ENCODE measurements around the gene FH. TPM values are rescaled to one million over a fixed set of nuclear protein-coding genes. Genes with fewer than 3 reads are reported as not detected.
A peak's percentile ranks its signal among the peaks of the same experiment; 100 is the strongest.

Gene FH
- total RNA-seq, 2 experiments from 2014 or later, result 44.0 to 72.1 TPM

DNA sequence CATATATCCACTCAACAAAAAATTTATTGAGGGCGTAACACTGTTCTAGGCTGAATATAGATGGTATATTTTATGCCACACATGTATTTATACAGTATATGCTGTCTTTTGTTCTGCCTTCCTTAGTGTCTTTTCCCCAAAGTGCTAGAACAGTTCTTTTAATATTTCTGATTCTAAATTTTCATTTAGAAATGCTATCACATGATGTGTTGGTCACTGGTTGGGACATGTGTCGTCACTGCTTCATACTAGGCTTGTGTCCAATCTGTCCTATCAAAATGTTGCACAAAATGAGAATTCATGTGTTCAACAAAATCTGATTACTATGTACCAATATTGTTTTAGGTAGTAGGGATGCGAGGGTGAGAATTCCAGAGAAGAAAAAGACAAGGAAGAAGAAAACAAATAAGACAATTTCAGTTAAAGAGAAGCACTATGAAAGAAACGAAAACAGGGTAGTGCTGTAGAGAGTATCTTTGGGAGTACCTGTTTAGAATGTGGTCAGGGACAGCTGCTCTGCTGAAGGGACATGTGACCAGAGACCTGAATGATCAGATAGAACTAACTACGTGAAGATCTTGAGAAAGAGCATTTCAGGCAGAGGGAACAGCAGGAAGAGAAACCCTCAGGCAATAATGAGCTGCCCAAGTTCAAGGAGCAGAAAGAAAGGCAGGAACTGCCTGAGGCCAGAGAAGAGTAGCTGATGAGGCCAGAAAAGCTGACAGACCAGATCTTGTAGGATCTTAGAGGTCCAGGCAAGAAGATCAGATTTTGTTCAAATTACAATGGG, 14.0 kb upstream of the FH start:
- peak overlapping the region; percentile 88 for H3K4me2 ChIP-seq (ENCODE audit: low read length)

DNA sequence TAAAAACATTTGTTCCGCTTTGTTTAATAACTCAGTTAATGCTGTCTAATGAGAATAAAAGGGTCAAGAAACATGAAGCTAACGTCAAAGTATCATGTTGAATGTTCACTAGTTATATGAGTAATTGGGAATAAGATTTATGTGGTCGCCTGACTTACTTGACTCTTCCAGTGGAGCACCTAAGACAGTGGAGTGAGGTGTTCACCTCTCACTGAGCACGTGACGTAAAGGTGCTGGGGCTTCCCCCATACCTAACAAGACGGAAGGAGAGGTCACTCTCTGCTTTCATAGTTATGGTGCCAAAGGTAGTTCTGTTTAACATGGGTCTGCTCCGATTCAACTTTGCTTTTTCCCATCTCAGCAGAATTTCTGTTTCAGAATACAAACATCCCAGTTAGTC, 13.3 kb upstream of the FH start:
- H3K27ac ChIP-seq (ENCODE audit: low read depth, low read length, poor library complexity, severe bottlenecking), result peak overlapping the region; percentile 96
- TF ChIP-seq, protein P1, sequence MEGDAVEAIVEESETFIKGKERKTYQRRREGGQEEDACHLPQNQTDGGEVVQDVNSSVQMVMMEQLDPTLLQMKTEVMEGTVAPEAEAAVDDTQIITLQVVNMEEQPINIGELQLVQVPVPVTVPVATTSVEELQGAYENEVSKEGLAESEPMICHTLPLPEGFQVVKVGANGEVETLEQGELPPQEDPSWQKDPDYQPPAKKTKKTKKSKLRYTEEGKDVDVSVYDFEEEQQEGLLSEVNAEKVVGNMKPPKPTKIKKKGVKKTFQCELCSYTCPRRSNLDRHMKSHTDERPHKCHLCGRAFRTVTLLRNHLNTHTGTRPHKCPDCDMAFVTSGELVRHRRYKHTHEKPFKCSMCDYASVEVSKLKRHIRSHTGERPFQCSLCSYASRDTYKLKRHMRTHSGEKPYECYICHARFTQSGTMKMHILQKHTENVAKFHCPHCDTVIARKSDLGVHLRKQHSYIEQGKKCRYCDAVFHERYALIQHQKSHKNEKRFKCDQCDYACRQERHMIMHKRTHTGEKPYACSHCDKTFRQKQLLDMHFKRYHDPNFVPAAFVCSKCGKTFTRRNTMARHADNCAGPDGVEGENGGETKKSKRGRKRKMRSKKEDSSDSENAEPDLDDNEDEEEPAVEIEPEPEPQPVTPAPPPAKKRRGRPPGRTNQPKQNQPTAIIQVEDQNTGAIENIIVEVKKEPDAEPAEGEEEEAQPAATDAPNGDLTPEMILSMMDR (conservative IDR thresholded peaks at IDR 0.05; ENCODE audit: low read length), result no peak
- TF ChIP-seq EZH2phosphoT487 (IDR thresholded peaks at IDR 0.05; ENCODE audit: borderline replicate concordance, low read depth, low read length), result no peak

More for the DNA sequence above, 14.0 kb upstream of the FH start:
- Histone ChIP-seq H2AFZ (ENCODE audit: low read length) (peak overlapping the region; percentile 85), H3K27ac (ENCODE audit: low read depth, low read length, poor library complexity, severe bottlenecking) (peak overlapping the region; percentile 96), H3K9me3 (ENCODE audit: low read length) (peaks cover 8% of the 10 kb centered on the region; the same call in 1 of the 2 replicates), H4K20me1 (ENCODE audit: insufficient read depth, low read length) (no peaks in the 10 kb centered on the region), H3K4me1 (ENCODE audit: insufficient read depth, low read length, poor library complexity, severe bottlenecking) (peaks cover 46% of the 10 kb centered on the region), H3K9me2 (ENCODE audit: insufficient read depth, low read length) (no peaks in the 10 kb centered on the region), H3K79me2 (ENCODE audit: insufficient read depth, low read depth, low read length) (peaks cover 22% of the 10 kb centered on the region), H3K36me3 (ENCODE audit: insufficient read depth, low read length) (peaks cover 25% of the 10 kb centered on the region), H3K4me3 (ENCODE audit: low read depth, low read length, poor library complexity, severe bottlenecking) (peak overlapping the region; percentile 74)
- intact Hi-C loops (cut with micrococcal nuclease; ENCODE audit: unreplicated experiment), result loop anchor here (2.0 to 5.0 kb wide), 2 partner anchors 315 to 454 kb away; partner anchors contain the start of gene EXO1
- ChIA-PET CTCF (ENCODE audit: unreplicated experiment) (no interaction called here), POLR2A (interaction anchor here (0.6 to 3.0 kb wide), 10 partner anchors 9 to 107 kb away, joined by 3 to 9 read pairs (median 4); partner anchors contain the start of genes CHML, FH and OPN3)
- no peak for TF ChIP-seq EZH2phosphoT487 (IDR thresholded peaks at IDR 0.05; ENCODE audit: borderline replicate concordance, low read depth, low read length)
- TF ChIP-seq, protein P1 (conservative IDR thresholded peaks at IDR 0.05; ENCODE audit: low read length), result no peak
- BruUV-seq (replicated peaks), result no TSS peak
- peak; percentile 50 for DNase-seq (ENCODE audit: low spot score)

More for the DNA sequence above, 13.3 kb upstream of the FH start:
- H4K20me1 ChIP-seq (ENCODE audit: insufficient read depth, low read length), result no peaks in the 10 kb centered on the region
- peak overlapping the region; percentile 74 for H3K4me3 ChIP-seq (ENCODE audit: low read depth, low read length, poor library complexity, severe bottlenecking)
- CTCF ChIA-PET (ENCODE audit: unreplicated experiment), result no interaction called here
- POLR2A ChIA-PET, result interaction anchor here (0.6 to 3.0 kb wide), 10 partner anchors 9 to 474 kb away, joined by 3 to 9 read pairs (median 3); partner anchors contain the start of gene FH
- peaks cover 3% of the 10 kb centered on the region; the same call in 1 of the 2 replicates for H3K9me3 ChIP-seq (ENCODE audit: low read length)
- peaks cover 46% of the 10 kb centered on the region for H3K4me1 ChIP-seq (ENCODE audit: insufficient read depth, low read length, poor library complexity, severe bottlenecking)
- no peaks in the 10 kb centered on the region for H3K9me2 ChIP-seq (ENCODE audit: insufficient read depth, low read length)
- no TSS peak for BruUV-seq (replicated peaks)
- H3K36me3 ChIP-seq (ENCODE audit: insufficient read depth, low read length), result peaks cover 21% of the 10 kb centered on the region
- H2AFZ ChIP-seq (ENCODE audit: low read length), result peak overlapping the region; percentile 85
- H3K79me2 ChIP-seq (ENCODE audit: insufficient read depth, low read depth, low read length), result peaks cover 22% of the 10 kb centered on the region
- intact Hi-C loops (cut with micrococcal nuclease; ENCODE audit: unreplicated experiment), result loop anchor here (2.0 to 5.0 kb wide), 2 partner anchors 316 to 454 kb away; partner anchors contain the start of gene EXO1
- DNase-seq (ENCODE audit: low spot score), result peak; percentile 80
- H3K4me2 ChIP-seq (ENCODE audit: low read length), result peak overlapping the region; percentile 88

Measured in OCI-LY7 (cell line).